NCI-H82 treated with DMSO at 0.1 percent for 48 hours (cell line): Measurements from ENCODE around the gene STIM1.
"Not testable (repeated sequence)": the region's sequence is repeated elsewhere in the genome, so short reads cannot be mapped to it uniquely, and the experiment has no call there.

Source experiments
- DNase-seq: peaks from one replicate; lab custom pipeline; 2025; ENCODE audit not compliant: unreplicated experiment; lab: John Stamatoyannopoulos, UW

Gene STIM1

GRCh38 chr11:3971756-3972404, 116.4 kb downstream of the STIM1 start:
- DNase-seq, result no peak

DNA sequence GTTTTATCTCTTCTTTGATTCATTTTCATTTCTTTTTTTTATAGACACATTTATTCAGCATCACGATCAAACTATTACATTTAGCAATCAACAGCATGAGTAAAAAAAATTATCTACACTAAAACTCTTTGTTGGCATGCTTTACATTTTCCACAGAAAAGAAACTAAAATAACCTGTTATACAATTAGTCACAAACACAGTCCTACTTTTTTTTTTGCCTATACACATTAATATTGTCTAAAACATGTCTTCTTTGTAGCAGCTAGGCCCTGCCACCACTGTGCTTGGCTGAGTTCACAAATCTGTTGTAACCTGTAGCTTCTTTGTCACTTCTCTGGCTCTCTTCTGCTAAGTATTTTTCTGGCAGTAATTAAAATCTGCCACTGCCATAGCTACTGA, 117.0 kb downstream of the STIM1 start:
- DNase-seq, result no peak

DNA sequence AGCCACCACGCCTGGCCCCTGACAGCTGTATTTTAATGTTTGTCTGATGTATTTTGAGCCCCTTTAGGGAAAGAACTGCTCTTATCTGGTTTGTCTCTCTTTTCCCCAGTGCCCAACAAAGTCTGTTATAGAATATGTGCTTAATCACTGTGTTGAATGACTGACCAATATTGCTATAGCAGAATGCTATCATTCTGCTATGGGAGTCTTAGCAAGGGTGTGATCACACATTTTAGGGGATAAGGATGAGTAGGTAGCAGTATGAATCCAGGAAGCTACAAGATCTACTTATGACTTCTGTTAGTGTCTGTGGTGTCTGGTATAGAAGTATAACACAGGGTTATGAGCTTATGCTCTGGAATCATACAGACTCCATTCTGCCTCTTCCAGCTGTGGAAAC, 121.6 kb downstream of the STIM1 start:
- DNase-seq, result no peak

DNA sequence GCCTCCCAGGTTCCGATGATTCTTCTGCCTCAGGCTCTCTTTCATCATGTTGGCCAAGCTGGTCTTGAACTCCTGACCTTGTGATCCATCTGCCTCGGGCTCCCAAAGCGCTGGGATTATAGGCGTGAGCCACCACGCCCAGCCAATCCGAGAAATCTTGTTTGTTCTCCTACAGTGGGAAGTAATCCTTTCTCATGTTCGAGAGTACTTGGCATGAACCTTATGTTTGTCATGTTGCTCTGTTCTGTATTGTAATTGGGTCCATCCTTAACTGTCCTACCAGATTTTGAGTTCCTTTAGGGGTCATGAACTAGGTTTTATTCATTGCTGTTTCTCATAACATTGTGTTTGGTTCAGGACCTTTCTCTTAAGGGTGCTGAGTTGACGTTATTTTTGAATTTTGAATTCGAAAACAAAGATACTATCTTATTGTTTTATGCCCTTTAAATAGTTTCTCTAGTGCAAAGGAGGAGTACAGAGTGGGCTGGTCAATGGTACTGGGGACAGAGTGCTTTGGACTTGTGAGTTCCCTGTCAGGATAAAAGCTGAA, 125.7 kb downstream of the STIM1 start:
- DNase-seq, result no peak

DNA sequence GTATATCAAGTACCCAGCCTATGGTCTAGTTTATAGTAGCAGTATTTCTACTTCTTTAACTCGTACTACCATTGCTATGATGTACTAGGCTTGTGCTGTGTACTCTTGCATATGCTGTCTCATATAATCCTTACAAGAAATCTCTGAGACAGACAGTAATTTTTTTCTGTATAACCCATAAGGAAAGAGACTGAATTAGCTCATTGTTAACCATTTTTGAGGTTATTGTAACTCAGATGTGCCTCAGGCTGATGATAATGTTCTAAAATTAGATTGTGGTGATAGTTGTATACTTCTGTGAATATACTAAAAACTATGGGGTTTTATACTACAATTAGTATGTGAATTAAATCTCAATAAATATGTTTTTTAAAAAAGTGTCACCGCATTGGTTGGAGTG, 127.0 kb downstream of the STIM1 start:
- DNase-seq, result no peak

- no peak for DNase-seq
Measured at GRCh38 chr11:3983101-3983500, 127.6 kb downstream of the STIM1 start.

DNA sequence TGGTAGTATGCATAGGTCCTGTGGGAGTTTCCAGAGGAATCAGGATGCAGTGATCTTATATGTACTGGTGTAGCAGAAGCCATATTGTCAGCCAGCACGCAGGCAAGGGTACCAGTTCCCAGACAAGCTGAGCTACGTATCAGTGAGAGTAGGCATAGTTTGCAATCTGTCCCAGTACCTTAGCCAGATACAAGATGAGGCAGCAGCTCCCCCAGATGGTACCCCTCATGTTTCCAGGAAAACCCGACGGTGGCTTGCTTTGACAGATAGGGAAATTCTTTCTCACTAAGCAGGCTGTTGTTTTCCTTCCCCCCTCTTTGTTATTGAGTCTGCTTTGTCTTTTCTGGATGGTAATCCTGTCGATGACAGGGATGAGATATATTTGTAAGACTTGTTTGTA, 129.4 kb downstream of the STIM1 start:
- no peak for DNase-seq

- DNase-seq, result no peak
Measured at GRCh38 chr11:3985631-3986030, 130.2 kb downstream of the STIM1 start.

- DNase-seq, result no peak
Measured at GRCh38 chr11:3986301-3986700, 130.8 kb downstream of the STIM1 start.

GRCh38 chr11:3989276-3989920, 133.9 kb downstream of the STIM1 start:
- DNase-seq, result no peak

DNA sequence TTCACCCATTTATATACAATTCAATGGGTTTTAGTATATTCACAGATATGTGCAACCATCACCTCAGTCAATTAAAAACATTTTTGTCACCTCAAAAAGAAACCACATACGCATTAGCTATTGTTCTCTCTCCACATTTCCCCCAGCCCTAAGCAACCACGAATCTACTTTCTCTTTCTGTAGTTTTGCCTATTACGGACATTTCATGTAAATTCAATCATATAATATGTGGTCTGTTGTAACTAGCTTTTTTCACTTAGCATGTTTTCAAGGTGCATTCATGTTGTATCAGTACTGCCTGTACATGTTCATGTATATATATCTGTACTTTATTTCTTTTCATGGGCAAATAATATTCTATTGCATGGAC, 134.4 kb downstream of the STIM1 start:
- no peak for DNase-seq

- DNase-seq, result no peak
Measured at GRCh38 chr11:3990406-3990805, 134.9 kb downstream of the STIM1 start.

GRCh38 chr11:3992964-3993363, 137.5 kb downstream of the STIM1 start:
- no peak for DNase-seq

DNA sequence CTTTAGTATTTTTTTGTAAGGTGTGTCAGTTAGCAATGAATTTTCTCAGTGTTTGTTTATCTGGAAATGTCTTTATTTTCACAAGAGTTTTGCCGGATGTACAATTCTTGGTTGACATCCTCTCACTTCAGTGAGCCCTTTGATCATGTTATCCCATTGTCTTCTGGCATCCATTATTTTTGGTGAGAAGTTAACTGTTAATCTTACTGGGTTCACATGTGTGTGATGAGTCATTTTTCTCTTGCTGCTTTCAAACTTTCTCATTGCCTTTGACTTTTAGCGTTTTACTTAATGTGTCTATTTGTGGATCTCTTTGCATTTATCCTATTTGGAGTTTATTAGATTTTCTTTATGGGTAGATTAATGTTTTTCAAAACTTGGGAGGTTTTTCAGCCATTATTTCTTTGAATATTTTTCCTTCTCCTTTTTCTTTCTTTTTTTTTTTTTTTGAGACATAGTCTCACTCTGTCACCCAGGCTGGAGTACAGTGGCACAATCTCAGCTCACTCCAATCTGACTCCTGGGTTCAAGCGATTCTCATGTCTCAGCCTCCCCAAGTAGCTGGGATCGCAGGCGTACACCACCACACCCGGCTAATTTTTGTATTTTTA, 138.7 kb downstream of the STIM1 start:
- no peak for DNase-seq

DNA sequence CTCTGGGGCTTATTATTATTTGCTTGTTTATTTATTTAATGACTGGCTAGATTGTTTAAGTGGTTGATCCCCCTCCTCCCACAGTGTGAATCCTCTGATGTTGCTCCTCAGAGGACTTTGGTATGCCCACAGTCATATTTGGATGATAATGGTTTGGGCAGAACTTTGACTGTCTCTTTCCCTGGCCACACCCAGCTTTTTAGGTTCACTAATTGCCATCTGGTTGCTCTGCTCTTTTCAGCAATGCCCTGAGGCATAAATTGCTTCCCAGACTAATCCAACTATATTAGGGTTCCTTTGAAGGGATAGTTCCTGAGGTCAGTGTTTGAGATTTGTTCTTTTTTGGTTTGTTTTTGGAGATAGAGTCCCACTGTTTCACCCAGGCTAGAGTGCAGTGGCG, 139.8 kb downstream of the STIM1 start:
- DNase-seq, result no peak

DNA sequence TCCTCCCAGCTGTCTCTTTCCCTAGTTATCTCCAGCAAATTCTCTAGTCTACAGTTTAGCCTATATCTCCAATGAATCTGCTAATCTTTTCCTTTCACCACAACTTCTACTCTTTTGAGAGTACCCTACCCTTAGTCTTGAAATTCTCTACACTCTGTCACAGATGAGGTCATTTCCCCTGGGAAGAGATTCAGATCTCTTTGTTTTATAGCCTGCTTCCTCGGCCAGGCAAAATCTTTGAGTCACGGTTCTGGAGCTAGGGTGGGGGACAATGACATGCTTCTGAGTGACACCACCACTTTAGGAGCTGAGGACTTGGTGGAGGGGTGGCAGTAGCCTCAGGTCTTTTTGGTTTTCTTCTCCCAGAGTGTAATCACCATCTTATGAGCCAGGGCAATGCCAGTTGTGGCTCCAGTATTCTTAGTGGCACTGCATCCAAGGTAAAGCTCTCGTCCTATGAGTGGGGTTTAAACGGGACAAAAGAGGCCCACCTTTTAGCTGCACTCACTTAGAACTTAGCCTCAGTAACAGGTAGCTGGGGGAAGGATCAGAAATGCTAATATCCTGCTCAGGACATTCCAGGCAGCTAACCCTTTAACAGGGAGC, 140.6 kb downstream of the STIM1 start:
- no peak for DNase-seq

- no peak for DNase-seq
Measured at GRCh38 chr11:3996651-3997050, 141.2 kb downstream of the STIM1 start.

DNA sequence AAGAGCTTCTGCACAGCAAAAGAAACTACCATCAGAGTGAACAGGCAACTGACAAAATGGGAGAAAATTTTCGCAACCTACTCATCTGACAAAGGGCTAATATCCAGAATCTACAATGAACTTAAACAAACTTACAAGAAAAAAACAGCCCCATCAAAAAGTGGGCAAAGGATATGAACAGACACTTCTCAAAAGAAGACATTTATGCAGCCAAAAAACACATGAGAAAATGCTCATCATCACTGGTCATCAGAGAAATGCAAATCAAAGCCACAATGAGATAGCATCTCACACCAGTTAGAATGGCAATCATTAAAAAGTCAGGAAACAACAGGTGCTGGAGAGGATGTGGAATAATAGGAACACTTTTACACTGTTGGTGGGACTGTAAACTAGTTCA, 149.3 kb downstream of the STIM1 start:
- not testable (repeated sequence) for DNase-seq

DNA sequence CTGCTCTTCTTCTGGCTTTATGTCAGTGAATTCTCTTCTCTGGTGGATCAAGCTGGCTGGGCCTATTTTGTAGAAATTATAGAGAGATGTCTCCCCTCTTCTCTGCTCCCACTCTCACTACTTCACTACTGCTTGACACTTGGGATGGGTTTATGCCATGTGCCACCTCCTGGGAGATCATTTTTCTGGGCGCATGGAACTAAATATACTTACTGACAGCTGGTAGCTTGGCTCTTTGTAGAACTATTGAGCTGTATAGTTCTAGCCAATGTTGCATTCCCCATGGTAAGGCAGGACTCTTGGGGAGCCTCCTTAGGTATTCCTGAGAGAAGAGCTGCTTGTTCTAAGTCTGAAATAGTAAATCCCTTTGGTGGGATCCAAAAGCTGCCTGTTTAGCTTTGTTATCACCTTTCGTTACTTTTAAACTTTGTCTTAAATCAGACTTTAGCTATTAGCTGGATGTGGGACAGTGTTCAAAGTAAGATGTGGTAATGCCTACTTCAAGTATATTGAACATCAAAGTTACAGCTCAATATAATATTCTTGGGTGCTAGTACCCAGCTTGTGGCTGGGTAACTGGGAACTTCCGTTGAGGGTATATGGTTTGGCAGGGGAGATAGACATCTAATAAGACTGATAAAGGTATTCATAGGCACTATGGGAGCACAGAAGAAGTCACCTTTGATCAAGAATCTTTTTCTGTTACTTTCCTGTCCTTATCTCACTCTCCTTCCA, 151.6 kb downstream of the STIM1 start:
- no peak for DNase-seq

GRCh38 chr11:4008116-4008515, 152.7 kb downstream of the STIM1 start:
- DNase-seq, result no peak

- DNase-seq, result not testable (repeated sequence)
Measured at GRCh38 chr11:4016602-4017001, 161.1 kb downstream of the STIM1 start.
